GM19239 (cell line): ENCODE results near the gene AMZ2.
"Not testable (repeated sequence)": the region's sequence is repeated elsewhere in the genome, so short reads cannot be mapped to it uniquely, and the experiment has no call there.

Experiments used
- DNase-seq: peaks from one replicate; pipeline ENCODE4 v3.0.0; 2011; ENCODE audit warnings: low spot score; ENCODE audit not compliant: insufficient read length
- FAIRE-seq: peaks from 2 replicates; lab custom pipeline; 2011; peaks lifted over from hg19 to GRCh38; lab: Jason Lieb, UNC

AMZ2 gene

GRCh38 chr17:68247445-68248198, at the start of gene AMZ2:
Gene AMZ2 (plus strand): TSS chr17:68248043. CDS start chr17:68250188, 2,145 bp downstream.
- DNase-seq (peak; percentile 51), FAIRE-seq (peak; percentile 85)

- DNase-seq (no peak), FAIRE-seq (no peak)
Observed at GRCh38 chr17:68198931-68199836, 48.7 kb upstream of the AMZ2 start.

GRCh38 chr17:68199837-68200688, 47.8 kb upstream of the AMZ2 start:
- FAIRE-seq (no peak), DNase-seq (no peak)

- FAIRE-seq, result peak; percentile 61
Observed at GRCh38 chr17:68200689-68201417, 47.0 kb upstream of the AMZ2 start.

GRCh38 chr17:68201418-68201771, 46.4 kb upstream of the AMZ2 start:
- not testable (repeated sequence) for FAIRE-seq, DNase-seq

More at GRCh38 chr17:68200689-68201417, 47.0 kb upstream of the AMZ2 start:
- peak; percentile 62 for DNase-seq

GRCh38 chr17:68202321-68202720, 45.5 kb upstream of the AMZ2 start:
- not testable (repeated sequence) for FAIRE-seq, DNase-seq

GRCh38 chr17:68204736-68205135, 43.1 kb upstream of the AMZ2 start:
- DNase-seq (no peak), FAIRE-seq (no peak)

- DNase-seq, result peak; percentile 91
- FAIRE-seq, result peak; percentile 76
Observed at GRCh38 chr17:68205251-68205807, 42.5 kb upstream of the AMZ2 start.

GRCh38 chr17:68205808-68206720, 41.8 kb upstream of the AMZ2 start:
- FAIRE-seq, result no peak
- DNase-seq, result no peak

GRCh38 chr17:68207651-68208253, 40.1 kb upstream of the AMZ2 start:
- DNase-seq (no peak), FAIRE-seq (no peak)

- not testable (repeated sequence) for DNase-seq, FAIRE-seq
Observed at GRCh38 chr17:68208651-68209050, 39.2 kb upstream of the AMZ2 start.

- FAIRE-seq, DNase-seq: not testable (repeated sequence)
Observed at GRCh38 chr17:68209191-68209900, 38.5 kb upstream of the AMZ2 start.

GRCh38 chr17:68210570-68211315, 37.1 kb upstream of the AMZ2 start:
- FAIRE-seq (no peak), DNase-seq (no peak)

- not testable (repeated sequence) for DNase-seq
- FAIRE-seq, result peak; percentile 64
Observed at GRCh38 chr17:68213428-68214411, 34.1 kb upstream of the AMZ2 start.

GRCh38 chr17:68215453-68215852, 32.4 kb upstream of the AMZ2 start:
- peak; percentile 58 for FAIRE-seq
- not testable (repeated sequence) for DNase-seq
